ENCODE results near the gene STARD3NL. TPM values are rescaled to one million over a fixed set of nuclear protein-coding genes. Genes with fewer than 3 reads are reported as not detected.
"Not testable (repeated sequence)": the region's sequence is repeated elsewhere in the genome, so short reads cannot be mapped to it uniquely, and the experiment has no call there.

STARD3NL gene
- total and polyA plus RNA-seq, 10 of the 15 experiments (the other 5 are each of a cell fraction or from before 2014, with no cell fraction given): 66.1 to 133 (median 85.7) TPM

- TF ChIP-seq SKIL (IDR thresholded peaks at IDR 0.05; ENCODE audit: low read depth, poor library complexity, severe bottlenecking): no peak
- peak; percentile 87 for TF ChIP-seq MLLT1 (IDR thresholded peaks at IDR 0.05)
- no peak for TF ChIP-seq ZNF384 (IDR thresholded peaks at IDR 0.05; ENCODE audit: borderline replicate concordance, low read depth, low read length)
- peak; percentile 78 for TF ChIP-seq DPF2 (IDR thresholded peaks at IDR 0.05)
- no peak for TF ChIP-seq KAT2A (conservative IDR thresholded peaks at IDR 0.05; ENCODE audit: control insufficient read depth, low read depth, low read length)
- TF ChIP-seq EP300 (IDR thresholded peaks at IDR 0.05; ENCODE audit: borderline replicate concordance in 1 of 2, control insufficient read depth in 1 of 2, low read depth in 2 of 2, low read length in 2 of 2): peak in 1 of 2 experiments; percentile 82
- no peak for TF ChIP-seq CUX1 (IDR thresholded peaks at IDR 0.05; ENCODE audit: insufficient replicate concordance, low read depth, low read length)
- no peak for TF ChIP-seq E2F4 (IDR thresholded peaks at IDR 0.05; ENCODE audit: low read depth, low read length)
- TF ChIP-seq RCOR1 (conservative IDR thresholded peaks at IDR 0.05; ENCODE audit: low read depth, low read length): no peak
- peak; percentile 90 to 92; a peak in 3 of 4 replicates for TF ChIP-seq IKZF2 (IDR thresholded peaks at IDR 0.05)
These were observed 54.7 kb downstream of the STARD3NL start (continued) for GRCh38 chr7:38232502-38233366.

GRCh38 chr7:38234759-38235158 lies 56.7 kb downstream of the STARD3NL start:
- peaks cover 14% of the 10 kb centered on the region for H3K4me1 ChIP-seq (ENCODE audit: control insufficient read depth, insufficient read depth, low read length)
- SMC1A ChIA-PET (ENCODE audit: uncharacterized antibody, unreplicated experiment): interaction anchor here (1.5 to 3.8 kb wide), 6 partner anchors 12 to 101 kb away, joined by 3 to 24 read pairs (median 16); no protein-coding TSS in a partner anchor
- H3K4me3 ChIP-seq; FAIRE-seq; H3K4me2 ChIP-seq (ENCODE audit: control insufficient read depth, insufficient read depth); ATAC-seq; H3K79me2 ChIP-seq (ENCODE audit: control insufficient read depth, insufficient read depth, low read length); H3K9me3 ChIP-seq (replicated peaks; ENCODE audit: control insufficient read depth, insufficient read depth, low read length); DNase-seq (ENCODE audit: low read depth, low spot score); BruUV-seq (replicated peaks); H3K9ac ChIP-seq (ENCODE audit: control insufficient read depth, insufficient read depth, low read length); H4K20me1 ChIP-seq (ENCODE audit: control insufficient read depth, insufficient read depth); H2AFZ ChIP-seq (ENCODE audit: control insufficient read depth, low read depth, low read length); POLR2A ChIA-PET; H3K27ac ChIP-seq (ENCODE audit: control insufficient read depth, insufficient read depth); H3K36me3 ChIP-seq (ENCODE audit: control insufficient read depth in 2 of 2, insufficient read depth in 2 of 2, low read length in 1 of 2); H3K27me3 ChIP-seq (replicated peaks in 1 of 2; ENCODE audit: control insufficient read depth in 2 of 2, insufficient read depth in 2 of 2, low read length in 1 of 2); intact Hi-C loops (cut with micrococcal nuclease; ENCODE audit: unreplicated experiment); in situ Hi-C loops (cut with MboI): not testable (repeated sequence)
- 96% methylated on average over 11 of the region's 11 CpGs for WGBS (ENCODE audit: insufficient coverage, insufficient replicate concordance, low lambda C conversion rate, missing lambda C conversion rate)
- RAD21 ChIA-PET (ENCODE audit: unreplicated experiment): interaction anchor here (1.0 to 3.9 kb wide), 3 partner anchors 77 to 100 kb away, joined by 3 to 32 read pairs (median 19); no protein-coding TSS in a partner anchor
- CTCF ChIA-PET: interaction anchor here (0.6 to 4.6 kb wide), 9 partner anchors 12 to 139 kb away, joined by 3 to 26 read pairs (median 9); no protein-coding TSS in a partner anchor
